ENCODE measurements around the gene OR8S1.

OR8S1 gene

DNA sequence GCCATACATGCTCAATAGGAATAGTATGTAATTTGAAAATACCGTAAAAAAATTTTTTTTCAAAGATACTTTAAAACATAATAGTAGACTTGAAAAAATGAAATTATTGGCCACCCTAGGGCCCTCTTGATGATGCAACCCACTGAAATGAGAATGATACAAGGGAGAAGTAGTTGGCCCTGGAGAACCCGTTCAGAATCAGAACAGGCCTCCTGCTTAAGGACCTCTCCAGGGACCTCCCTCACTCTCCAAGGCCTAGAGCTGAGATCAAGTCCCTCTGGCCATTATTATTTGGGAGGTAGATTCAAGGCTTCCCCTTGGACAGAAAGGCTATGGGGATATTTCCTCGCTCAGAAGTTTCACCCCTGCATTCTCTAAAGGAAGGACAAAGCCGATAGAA is 32.5 kb downstream of the OR8S1 start:
- DNase-seq, result no peak

DNA sequence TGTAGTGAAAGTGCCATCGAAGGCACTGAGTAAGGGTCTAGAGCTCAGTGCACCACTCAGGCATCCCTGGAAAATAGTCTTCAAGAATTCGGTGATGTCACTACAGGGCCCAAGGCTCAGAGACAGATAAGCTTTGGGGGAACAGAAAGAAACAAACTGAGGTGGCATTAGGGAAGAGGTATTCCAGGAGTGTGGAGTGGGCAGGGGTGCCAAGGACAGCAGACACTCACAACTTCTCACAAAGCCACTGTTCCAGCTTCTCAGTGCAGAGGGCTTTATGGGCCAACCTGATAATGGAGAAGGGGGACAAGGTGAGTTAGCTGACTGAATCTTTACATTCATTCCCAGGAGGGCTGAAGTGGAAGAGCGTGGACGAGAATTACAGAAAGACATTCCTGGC is 42.3 kb downstream of the OR8S1 start:
- DNase-seq, result no peak

DNA sequence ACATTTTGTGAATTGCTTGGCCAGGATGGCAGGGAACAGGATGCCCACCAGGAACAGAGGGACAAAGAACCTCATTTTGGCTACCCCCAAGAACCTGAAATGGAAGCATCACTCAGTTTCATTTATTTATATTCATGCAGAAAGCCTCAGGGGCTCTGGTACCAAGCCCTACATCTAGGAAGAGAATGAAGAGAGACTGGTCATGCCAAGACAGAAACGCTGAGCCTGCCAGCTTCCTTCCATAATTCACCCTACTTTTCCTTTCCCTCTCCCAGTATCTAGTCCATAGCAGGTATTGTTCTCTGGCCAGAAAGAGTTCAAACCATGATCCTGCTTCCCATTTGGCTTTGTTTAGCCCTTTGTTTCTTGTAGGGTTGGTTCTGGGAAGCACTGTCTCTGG is 44.5 kb downstream of the OR8S1 start, which contains the start of gene LALBA:
LALBA (minus strand) TSS at position 101 of the 400 bp plus-strand sequence; CDS start at position 75, 26 bp downstream.
- no peak for DNase-seq

DNA sequence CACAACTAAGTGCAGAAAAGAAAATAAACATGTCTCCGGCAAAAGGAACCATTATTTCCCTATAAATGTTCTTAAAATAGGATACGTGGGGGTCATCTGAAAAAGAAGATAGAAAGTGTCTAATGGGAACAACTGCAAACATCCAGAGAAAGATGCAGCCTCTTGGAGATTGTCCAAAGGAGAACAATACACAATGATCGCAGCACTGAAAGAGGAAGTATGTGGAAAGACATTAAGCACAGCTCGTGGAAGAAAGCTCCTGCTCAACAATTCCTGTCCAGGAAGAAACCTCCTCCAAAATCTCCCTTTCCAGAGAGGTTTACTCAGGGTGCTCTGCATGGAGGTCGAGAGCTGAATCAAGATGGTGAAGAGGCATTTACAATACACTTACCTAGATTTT is 46.9 kb downstream of the OR8S1 start:
- DNase-seq, result no peak

Data from CD4-positive, alpha-beta T cell treated with Interleukin-4 for 4 hours (primary cell).